GM10266 (cell line): ENCODE data around the gene MARCO.

Experiments used
- DNase-seq: peaks from one replicate; pipeline ENCODE4 v3.0.0; 2012; ENCODE audit errors: extremely low spot score
- TF ChIP-seq, protein P1 (sequence below): IDR thresholded peaks from 2 replicates; pipeline ENCODE4 v1.5.1; 2012; ENCODE audit warnings: mild to moderate bottlenecking, low read depth; ENCODE audit not compliant: control insufficient read depth, insufficient read depth; ENCODE audit errors: missing control alignments

Gene MARCO

GRCh38 chr2:119040730-119041129, 98.7 kb downstream of the MARCO start:
- TF ChIP-seq, protein P1, sequence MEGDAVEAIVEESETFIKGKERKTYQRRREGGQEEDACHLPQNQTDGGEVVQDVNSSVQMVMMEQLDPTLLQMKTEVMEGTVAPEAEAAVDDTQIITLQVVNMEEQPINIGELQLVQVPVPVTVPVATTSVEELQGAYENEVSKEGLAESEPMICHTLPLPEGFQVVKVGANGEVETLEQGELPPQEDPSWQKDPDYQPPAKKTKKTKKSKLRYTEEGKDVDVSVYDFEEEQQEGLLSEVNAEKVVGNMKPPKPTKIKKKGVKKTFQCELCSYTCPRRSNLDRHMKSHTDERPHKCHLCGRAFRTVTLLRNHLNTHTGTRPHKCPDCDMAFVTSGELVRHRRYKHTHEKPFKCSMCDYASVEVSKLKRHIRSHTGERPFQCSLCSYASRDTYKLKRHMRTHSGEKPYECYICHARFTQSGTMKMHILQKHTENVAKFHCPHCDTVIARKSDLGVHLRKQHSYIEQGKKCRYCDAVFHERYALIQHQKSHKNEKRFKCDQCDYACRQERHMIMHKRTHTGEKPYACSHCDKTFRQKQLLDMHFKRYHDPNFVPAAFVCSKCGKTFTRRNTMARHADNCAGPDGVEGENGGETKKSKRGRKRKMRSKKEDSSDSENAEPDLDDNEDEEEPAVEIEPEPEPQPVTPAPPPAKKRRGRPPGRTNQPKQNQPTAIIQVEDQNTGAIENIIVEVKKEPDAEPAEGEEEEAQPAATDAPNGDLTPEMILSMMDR: no peak
- DNase-seq: no peak
